Measurements from ENCODE around the gene NOL8. TPM values are rescaled to one million over a fixed set of nuclear protein-coding genes. Genes with fewer than 3 reads are reported as not detected.
A peak's percentile ranks its signal among the peaks of the same experiment; 100 is the strongest.

NOL8 gene
- total and polyA plus RNA-seq, 2 donors (not counting 1 experiment from before 2014, with no cell fraction given), result 20.0 to 28.6 TPM

DNA sequence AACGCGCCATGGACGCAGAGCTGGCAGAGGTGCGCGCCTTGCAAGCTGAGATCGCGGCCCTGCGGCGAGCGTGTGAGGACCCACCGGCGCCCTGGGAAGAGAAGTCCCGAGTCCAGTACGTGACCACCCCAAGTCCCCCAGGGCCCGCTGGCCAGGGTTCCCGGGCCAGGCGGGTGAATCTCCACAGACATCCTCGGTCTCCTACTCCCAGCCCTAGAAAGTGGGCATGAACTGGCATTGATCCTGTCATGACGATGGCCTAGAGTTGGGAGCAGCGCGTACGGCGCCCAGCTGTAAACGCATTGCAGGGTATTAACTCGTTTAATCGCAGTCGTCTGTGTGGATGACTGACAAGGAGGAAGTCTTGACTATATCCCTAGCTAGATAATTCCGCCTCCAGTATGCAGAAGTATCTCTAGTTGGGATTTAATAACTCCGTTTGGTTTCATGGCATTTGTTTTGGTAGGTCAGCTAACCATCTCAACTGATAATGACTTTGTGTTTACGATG, 896 bp upstream of the NOL8 start:
- Histone ChIP-seq H3K9me3 (ENCODE audit: control insufficient read depth, insufficient read depth, low read depth, low read length) (no peaks in the 10 kb centered on the region), H3K27me3 (ENCODE audit: control insufficient read depth, insufficient read depth, low read length) (no peaks in the 10 kb centered on the region), H4K20me1 (ENCODE audit: control insufficient read depth, extremely low read depth, insufficient read depth, low read length) (no peaks in the 10 kb centered on the region), H3K27ac (ENCODE audit: insufficient read depth, low read length) (peak overlapping the region; percentile 100), H3K36me3 (ENCODE audit: control insufficient read depth, insufficient read depth, low read length) (peaks cover 7% of the 10 kb centered on the region), H3K9ac (ENCODE audit: insufficient read depth, low read length) (peak overlapping the region; percentile 100), H2AFZ (ENCODE audit: low read length) (peak overlapping the region; percentile 100), H3K4me3 (replicated peaks in 1 of 4; ENCODE audit: control extremely low read depth in 1 of 4, insufficient read depth in 1 of 4, low read depth in 3 of 4, low read length in 4 of 4) (peak overlapping the region; percentile 91 to 98 (median 96)), H3K4me1 (ENCODE audit: control insufficient read depth, extremely low read depth, insufficient read depth, low read length) (peaks cover 7% of the 10 kb centered on the region), H3K79me2 (ENCODE audit: control insufficient read depth, insufficient read depth, low read length) (peaks cover 17% of the 10 kb centered on the region), H3K4me2 (ENCODE audit: extremely low read depth, insufficient read depth, low read length) (peak overlapping the region; percentile 98)
- TF ChIP-seq CTCF (conservative IDR thresholded peaks at IDR 0.05 in 1 of 2, IDR thresholded peaks at IDR 0.05 in 1 of 2; ENCODE audit: low read depth in 1 of 2, low read length in 2 of 2) (no peak), EZH2 (IDR thresholded peaks at IDR 0.05; ENCODE audit: low read length, missing control alignments) (no peak)
- DNase-seq (ENCODE audit: low read depth in 2 of 2), result peak in 1 of 2 donors; percentile 7

- Histone ChIP-seq H3K9ac (ENCODE audit: insufficient read depth, low read length) (peak overlapping the region; percentile 100), H3K4me1 (ENCODE audit: control insufficient read depth, extremely low read depth, insufficient read depth, low read length) (peaks cover 7% of the 10 kb centered on the region), H4K20me1 (ENCODE audit: control insufficient read depth, extremely low read depth, insufficient read depth, low read length) (no peaks in the 10 kb centered on the region), H3K4me2 (ENCODE audit: extremely low read depth, insufficient read depth, low read length) (peak overlapping the region; percentile 98), H3K79me2 (ENCODE audit: control insufficient read depth, insufficient read depth, low read length) (peaks cover 17% of the 10 kb centered on the region), H3K4me3 (replicated peaks in 1 of 4; ENCODE audit: control extremely low read depth in 1 of 4, insufficient read depth in 1 of 4, low read depth in 3 of 4, low read length in 4 of 4) (peak overlapping the region; percentile 91 to 98 (median 96)), H2AFZ (ENCODE audit: low read length) (peak overlapping the region; percentile 100), H3K27me3 (ENCODE audit: control insufficient read depth, insufficient read depth, low read length) (no peaks in the 10 kb centered on the region), H3K9me3 (ENCODE audit: control insufficient read depth, insufficient read depth, low read depth, low read length) (no peaks in the 10 kb centered on the region), H3K27ac (ENCODE audit: insufficient read depth, low read length) (peak overlapping the region; percentile 100), H3K36me3 (ENCODE audit: control insufficient read depth, insufficient read depth, low read length) (peaks cover 9% of the 10 kb centered on the region)
- DNase-seq (ENCODE audit: low read depth in 2 of 2), result no peak
- TF ChIP-seq CTCF (conservative IDR thresholded peaks at IDR 0.05 in 1 of 2, IDR thresholded peaks at IDR 0.05 in 1 of 2; ENCODE audit: low read depth in 1 of 2, low read length in 2 of 2), result no peak
- TF ChIP-seq EZH2 (IDR thresholded peaks at IDR 0.05; ENCODE audit: low read length, missing control alignments), result no peak
Measured at GRCh38 chr9:92324889-92325268, 271 bp downstream of the NOL8 start.

DNA sequence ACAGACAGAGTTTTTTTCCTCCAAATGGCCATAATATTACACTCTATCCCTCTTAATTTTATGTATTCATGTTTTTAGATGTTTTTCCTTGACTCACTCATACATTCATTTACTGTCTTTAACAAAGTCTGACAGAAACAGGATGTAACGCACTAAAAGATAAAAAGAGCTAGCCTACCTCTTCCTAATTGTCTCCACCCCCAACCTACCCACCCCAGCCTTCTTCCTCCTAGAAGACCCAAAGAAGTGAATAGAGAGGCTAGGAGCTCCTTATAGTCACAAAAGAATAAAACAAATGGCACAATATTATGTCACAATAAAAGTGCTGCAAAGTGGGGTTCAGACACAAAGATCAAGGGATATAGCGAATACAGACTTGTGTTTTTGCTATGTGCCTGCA, 719 bp downstream of the NOL8 start:
- no peaks in the 10 kb centered on the region for H3K27me3 ChIP-seq (ENCODE audit: control insufficient read depth, insufficient read depth, low read length)
- peak overlapping the region; percentile 98 for H3K4me2 ChIP-seq (ENCODE audit: extremely low read depth, insufficient read depth, low read length)
- H3K4me3 ChIP-seq (replicated peaks in 1 of 4; ENCODE audit: control extremely low read depth in 1 of 4, insufficient read depth in 1 of 4, low read depth in 3 of 4, low read length in 4 of 4), result peak overlapping the region; percentile 91 to 98 (median 96)
- no peak overlapping the region for H2AFZ ChIP-seq (ENCODE audit: low read length)
- H3K9ac ChIP-seq (ENCODE audit: insufficient read depth, low read length), result peak overlapping the region; percentile 100
- peaks cover 7% of the 10 kb centered on the region for H3K4me1 ChIP-seq (ENCODE audit: control insufficient read depth, extremely low read depth, insufficient read depth, low read length)
- peaks cover 17% of the 10 kb centered on the region for H3K79me2 ChIP-seq (ENCODE audit: control insufficient read depth, insufficient read depth, low read length)
- H3K27ac ChIP-seq (ENCODE audit: insufficient read depth, low read length), result peak overlapping the region; percentile 100
- TF ChIP-seq CTCF (conservative IDR thresholded peaks at IDR 0.05 in 1 of 2, IDR thresholded peaks at IDR 0.05 in 1 of 2; ENCODE audit: low read depth in 1 of 2, low read length in 2 of 2), result no peak
- TF ChIP-seq EZH2 (IDR thresholded peaks at IDR 0.05; ENCODE audit: low read length, missing control alignments), result no peak
- no peaks in the 10 kb centered on the region for H3K9me3 ChIP-seq (ENCODE audit: control insufficient read depth, insufficient read depth, low read depth, low read length)
- no peaks in the 10 kb centered on the region for H4K20me1 ChIP-seq (ENCODE audit: control insufficient read depth, extremely low read depth, insufficient read depth, low read length)
- DNase-seq (ENCODE audit: low read depth in 2 of 2), result no peak
- H3K36me3 ChIP-seq (ENCODE audit: control insufficient read depth, insufficient read depth, low read length), result peaks cover 12% of the 10 kb centered on the region
